ENCODE data around the gene PRPS1.

GRCh38 chrX:107666931-107667330 is 38.6 kb downstream of the PRPS1 start:
- TF ChIP-seq ZNF426 (tag by site-specific recombination; IDR thresholded peaks at IDR 0.05) (no peak), SETDB1 (IDR thresholded peaks at IDR 0.05; ENCODE audit: insufficient read length, low read length) (no peak), ZNF677 (tag by site-specific recombination; IDR thresholded peaks at IDR 0.05) (peak; percentile 99)

Data from HEK293 (cell line).